ENCODE measurements around the gene SIK3.

Gene SIK3

DNA sequence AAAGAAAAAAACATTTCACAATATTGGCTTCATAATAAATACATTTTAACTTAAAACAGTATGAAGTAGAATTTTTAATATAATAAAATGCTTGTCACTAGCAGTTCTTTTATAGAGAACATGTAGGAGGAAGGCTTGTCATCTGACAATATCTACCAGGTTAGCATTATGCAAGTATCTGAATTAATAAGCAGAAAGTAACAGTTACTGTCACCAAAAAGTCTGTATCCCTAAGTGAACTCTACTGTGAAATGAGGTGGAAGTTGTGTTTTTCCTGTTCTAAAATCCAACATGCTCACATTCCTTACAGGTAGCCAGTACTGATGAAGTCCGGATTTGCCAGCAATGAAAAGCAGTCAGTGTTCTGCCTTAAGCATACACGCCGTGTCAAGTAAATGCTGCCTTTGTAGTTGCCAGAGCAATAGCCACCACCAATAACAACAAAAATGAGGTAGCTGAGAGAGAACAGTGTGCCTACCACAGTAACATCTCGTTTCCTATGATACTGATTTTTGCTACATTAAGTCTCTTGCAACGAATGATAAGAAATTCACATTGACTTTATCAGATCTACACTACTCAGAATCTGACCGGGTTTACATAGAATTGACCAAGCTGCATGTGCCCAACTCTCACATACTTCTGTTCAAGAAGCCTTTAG lies 95.5 kb downstream of the SIK3 start:
- DNase-seq: no peak

GRCh38 chr11:117000014-117000737 lies 98.1 kb downstream of the SIK3 start:
- no peak for DNase-seq

DNA sequence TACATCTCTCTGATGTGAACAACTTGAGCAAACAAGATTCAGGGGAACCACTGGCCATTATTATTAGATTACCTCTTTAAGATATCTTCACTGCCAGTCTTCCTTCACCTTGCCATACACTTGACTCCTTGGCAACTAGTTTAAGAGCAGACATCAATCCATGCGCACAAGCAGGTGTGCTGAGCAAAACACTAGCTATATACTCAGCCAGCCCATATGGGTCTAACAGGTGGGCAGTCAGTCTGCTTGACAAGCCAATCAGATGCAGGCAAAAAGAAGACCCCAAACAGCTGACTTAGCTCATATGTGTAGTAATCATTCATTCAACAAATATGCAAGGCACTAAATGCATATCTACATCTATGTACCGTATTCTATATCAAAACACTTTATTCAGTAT lies 101.2 kb downstream of the SIK3 start:
- no peak for DNase-seq

DNA sequence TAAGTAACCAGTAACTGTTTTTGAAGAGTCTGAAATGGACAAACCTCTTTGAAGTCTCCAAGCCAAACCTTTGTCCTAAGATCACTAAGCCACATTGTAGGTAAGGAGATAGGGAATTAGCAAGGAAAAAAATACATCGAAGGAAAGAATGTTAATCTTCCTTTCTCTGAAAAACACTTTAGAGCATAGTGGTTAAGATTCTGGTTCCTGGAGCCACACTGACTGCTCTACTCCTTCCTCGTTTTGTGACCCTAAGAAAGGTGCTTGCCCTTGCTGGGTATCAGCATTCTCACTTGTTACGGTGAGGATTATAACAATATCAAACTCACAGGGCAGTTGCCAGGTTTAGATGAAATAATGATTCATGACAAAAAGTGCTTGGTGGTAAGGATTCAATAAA lies 104.0 kb downstream of the SIK3 start:
- DNase-seq: no peak

DNA sequence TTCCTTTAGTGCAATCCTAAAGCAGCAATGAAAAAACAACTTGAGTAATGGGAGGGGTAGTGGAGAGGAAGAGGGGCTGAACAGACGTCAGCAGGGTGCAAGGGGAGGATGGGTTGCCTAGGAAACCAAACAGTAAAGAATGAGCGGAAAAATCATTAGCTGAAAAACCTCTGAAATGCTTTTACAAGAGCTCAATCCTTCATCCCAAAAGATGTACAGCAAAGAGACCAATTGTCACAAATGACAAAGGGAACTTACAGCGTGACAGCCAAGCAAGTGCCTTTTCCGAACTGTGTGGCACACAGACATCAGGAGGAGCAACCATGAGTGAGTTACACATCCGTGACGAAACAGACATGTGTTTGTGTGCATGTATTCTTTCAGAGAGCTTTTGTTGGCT lies 104.6 kb downstream of the SIK3 start:
- peak; percentile 15 for DNase-seq

- DNase-seq: no peak
These were observed 106.7 kb downstream of the SIK3 start for GRCh38 chr11:116991491-116991890.

DNA sequence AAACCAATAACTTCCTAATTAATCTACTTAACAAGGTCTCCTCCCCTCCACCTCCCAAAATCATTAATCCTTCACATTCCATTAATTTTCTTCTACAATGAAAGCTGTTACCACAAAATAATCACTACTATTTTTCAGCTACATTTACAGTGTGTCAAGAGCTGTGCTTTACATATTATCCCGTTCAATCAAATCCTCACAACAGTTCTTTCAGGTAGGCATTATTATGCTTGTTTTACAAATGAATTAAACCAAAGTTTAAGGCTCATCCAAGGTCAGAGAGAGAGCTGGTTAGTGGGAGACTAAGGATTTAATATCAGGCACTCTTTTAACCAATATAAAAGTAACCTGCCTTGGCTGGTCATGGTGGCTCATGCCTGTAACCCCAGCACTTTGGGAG lies 107.4 kb downstream of the SIK3 start:
- DNase-seq: no peak

GRCh38 chr11:116990061-116990473 lies 108.2 kb downstream of the SIK3 start:
- DNase-seq: peak; percentile 85

DNA sequence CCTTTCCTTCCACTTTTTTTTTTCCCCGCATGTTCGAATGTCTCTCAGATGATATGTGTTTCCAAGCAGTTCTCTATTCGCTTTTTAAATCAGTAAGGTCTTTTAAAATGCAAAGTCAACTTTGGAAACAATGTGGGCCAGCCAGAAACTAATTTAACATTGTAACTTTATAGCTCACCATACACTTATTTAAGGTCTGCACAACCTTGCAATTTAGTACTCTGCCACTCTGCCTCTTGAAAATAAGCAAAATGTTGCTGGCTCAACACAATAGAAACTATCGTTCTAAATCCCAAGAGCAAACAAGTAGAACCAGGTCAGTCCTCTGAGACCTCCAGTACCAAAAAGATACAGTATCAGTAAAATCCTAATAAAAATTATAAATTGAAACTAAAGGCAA lies 109.0 kb downstream of the SIK3 start:
- no peak for DNase-seq

GRCh38 chr11:116986521-116987105 lies 111.6 kb downstream of the SIK3 start:
- DNase-seq: peak; percentile 90

DNA sequence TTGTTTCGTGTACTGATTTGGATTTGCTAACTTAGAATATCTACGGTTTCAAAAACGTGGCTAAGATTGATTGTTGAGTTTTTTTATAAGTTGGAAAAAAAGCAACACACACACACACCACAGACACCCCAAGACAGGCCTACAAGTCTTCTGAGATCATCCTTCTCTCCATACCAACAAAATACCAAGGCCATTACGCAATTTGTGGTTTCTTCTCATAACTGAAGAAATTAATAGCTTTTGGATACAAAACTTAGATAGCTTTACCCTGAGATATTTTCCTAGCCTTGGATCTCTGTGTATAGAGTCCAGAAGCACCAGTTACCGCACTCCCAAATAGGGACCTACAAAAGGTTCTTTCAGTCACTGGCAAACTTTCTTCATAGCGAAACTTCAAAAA lies 113.6 kb downstream of the SIK3 start:
- DNase-seq: peak; percentile 97

- DNase-seq: no peak
These were observed 114.0 kb downstream of the SIK3 start for GRCh38 chr11:116984186-116984585.

DNA sequence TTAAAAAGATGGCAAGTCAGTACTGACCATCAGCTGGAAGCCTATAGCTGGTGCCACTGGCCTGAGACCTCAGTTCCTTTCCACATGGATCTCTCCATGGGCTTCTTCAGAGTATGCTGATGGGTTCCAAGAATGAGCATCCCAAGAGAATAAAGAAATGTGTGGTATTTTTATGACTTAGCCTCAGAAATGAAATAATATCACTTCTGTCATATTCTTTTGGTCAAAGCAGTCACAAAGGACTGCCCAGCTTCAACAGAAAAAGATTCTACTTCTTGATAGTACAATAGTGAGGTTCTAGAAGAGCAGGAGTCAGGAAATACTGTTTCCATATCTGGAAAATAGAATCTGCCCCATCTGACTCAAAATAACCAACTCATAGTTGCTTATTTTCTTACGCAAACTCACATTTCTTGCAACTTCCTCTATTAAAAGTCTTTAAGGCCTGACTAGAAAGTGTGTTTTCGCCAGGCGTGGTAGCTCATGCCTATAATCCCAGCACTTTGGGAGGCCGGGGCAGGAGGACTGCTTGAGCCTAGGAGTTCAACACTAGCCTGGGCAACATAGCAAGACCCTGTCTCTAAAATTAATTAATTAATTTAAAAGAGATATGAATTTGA lies 116.9 kb downstream of the SIK3 start:
- DNase-seq: peak; percentile 29

DNA sequence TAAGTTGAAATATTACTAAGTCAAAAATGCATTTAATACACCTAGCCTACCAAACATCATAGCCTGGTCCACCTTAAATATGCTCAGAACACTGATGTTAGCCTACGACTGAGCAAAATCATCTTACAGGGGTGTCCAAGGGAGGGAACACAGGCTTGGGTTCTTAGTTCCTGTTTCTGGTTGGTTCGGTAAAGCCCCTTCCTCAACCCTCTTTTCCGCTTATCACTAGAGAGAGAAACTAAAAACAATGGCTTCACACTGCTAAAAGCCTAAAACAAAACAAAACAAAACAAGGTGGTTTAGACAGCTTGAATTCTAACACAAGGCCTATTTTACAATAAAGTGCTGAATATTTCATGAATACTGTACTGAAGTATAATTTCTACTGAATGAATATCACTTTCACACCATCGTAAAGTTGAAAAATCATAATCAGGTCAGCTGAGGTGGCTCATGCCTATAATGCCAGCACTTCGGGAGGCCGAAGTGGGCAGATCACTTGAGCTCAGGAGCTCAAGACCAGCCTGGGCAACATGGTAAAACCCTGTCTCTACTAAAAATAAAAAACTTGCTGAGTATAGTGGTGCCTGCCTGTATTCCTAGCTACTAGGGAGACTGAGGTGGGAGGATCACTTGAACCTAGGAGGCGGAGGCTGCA lies 118.0 kb downstream of the SIK3 start:
- no peak for DNase-seq

- no peak for DNase-seq
These were observed 121.2 kb downstream of the SIK3 start for GRCh38 chr11:116976941-116977570.

DNA sequence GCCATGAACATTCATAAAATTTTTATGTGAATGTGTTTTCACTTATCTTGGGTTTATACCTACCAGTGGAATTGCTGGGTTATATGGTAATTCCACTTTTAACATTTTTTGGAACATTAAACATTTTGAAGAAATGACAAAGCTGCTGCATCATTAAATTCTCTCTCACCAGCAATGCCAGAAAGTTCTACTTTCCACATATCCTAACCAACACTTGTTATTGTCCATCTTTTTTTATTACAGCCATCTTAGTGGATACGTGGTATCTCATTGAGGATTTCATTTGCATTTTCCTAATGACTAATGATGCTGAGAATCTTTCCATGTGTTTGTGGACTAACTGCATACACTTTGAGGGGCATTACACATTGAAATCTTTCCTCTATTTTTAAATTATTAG lies 122.6 kb downstream of the SIK3 start:
- no peak for DNase-seq

DNA sequence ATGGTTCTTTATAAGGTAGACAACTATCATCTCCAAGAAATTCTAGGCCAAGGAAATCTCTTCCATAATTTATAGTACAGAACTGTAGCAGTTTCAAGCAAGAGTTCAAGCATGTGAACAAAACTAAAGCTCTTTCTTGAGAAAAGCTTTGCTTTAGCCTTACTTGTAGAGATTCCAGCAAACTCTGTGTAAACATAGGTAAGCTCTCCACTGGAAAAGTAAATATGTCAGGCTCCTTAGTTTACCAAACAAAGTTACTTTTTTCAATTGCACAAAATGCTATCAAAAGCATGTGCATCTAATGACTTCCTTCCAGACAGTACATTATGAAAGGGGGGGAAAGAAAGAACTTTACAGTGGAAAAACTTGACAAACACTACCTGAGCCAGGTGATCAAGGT lies 125.0 kb downstream of the SIK3 start:
- DNase-seq: no peak

- no peak for DNase-seq
These were observed 125.5 kb downstream of the SIK3 start for GRCh38 chr11:116972691-116973090.

- DNase-seq: no peak
These were observed 127.5 kb downstream of the SIK3 start for GRCh38 chr11:116970485-116971292.

DNA sequence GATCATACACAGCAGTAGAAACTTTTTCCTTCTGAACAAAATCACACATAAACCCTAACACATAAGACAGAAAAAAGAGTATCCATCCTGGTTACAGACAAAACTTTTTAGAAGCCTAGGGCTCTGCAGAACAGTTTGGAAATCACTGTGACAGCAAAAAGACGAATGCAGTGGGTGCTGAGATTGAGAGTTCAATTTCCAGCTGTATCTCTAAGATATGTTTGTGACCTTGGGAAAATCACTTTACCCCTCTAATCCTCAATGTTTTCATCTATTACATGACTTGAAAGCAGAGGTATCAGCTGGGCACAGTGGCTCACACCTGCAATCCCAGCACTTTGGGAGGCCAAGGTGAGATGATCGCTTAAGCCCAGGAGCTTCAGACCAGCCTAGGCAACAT lies 128.5 kb downstream of the SIK3 start:
- DNase-seq: no peak

GRCh38 chr11:116964269-116964668 lies 134.0 kb downstream of the SIK3 start:
- no peak for DNase-seq

DNA sequence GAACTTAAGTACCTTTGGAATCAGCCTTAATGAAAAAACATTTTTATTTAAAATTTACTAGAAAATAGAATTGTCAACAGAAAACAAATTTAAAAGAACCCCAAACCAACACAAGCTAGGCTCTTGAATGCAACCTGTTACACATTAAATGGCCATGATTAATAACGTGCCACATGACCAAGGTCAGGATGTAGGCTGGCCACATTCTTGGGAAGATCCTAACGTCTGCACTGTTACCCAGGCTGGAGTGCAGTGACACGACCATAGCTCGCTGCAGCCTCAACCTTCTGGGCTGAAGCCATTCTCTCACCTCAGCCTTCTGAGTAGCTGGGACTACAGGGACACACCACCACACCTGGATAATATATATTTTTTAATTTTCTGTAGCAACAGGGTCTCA lies 134.4 kb downstream of the SIK3 start:
- no peak for DNase-seq
